HEK293 (cell line): Measurements from ENCODE around the gene ABHD5.

Experiments
- CTCF ChIA-PET: fragments of 350-600 bp; formaldehyde crosslinking; extraction: SDS; loops from one replicate; lab custom pipeline; 2021; ENCODE audit warnings: antibody characterized with exemption; lab: Yijun Ruan, JAX
- POLR2A ChIA-PET: fragments of 300-600 bp; formaldehyde crosslinking; extraction: SDS; loops from one replicate; lab custom pipeline; 2020; ENCODE audit warnings: antibody characterized with exemption, inconsistent platforms; lab: Yijun Ruan, JAX
- H3K27ac ChIP-seq: fragments of 200-500 bp; sonication (Bioruptor generic); 2 replicates; pipeline ENCODE4 v1.5.1; 2014; ENCODE audit warnings: low read depth, low read length, control low read depth, inconsistent platforms; ENCODE audit errors: extremely low read depth
- H3K36me3 ChIP-seq, 2 experiments: fragments of 200-500 bp in 1 of 2; sonication (Bioruptor generic) in 1 of 2; 1 replicate in 1 of 2; 2 replicates in 1 of 2; pipeline ENCODE4 v1.5.1; 2014 to 2017; ENCODE audit warnings: inconsistent platforms in 2 of 2, low read length in 2 of 2; ENCODE audit not compliant: control insufficient read depth in 2 of 2, insufficient read depth in 1 of 2
- H3K4me1 ChIP-seq: fragments of 200-500 bp; sonication (Bioruptor generic); 2 replicates; pipeline ENCODE4 v1.5.1; 2014; ENCODE audit warnings: mild to moderate bottlenecking, low read length, inconsistent platforms; ENCODE audit not compliant: control insufficient read depth, insufficient read depth
- H3K4me3 ChIP-seq: 2 replicates; pipeline ENCODE4 v1.5.1; 2011; ENCODE audit warnings: low read depth, mild to moderate bottlenecking, control low read depth, low read length, moderate library complexity
- H3K9me3 ChIP-seq: fragments of 200-500 bp; sonication (Bioruptor generic); 2 replicates; pipeline ENCODE4 v1.5.1; 2014; ENCODE audit warnings: low read depth, low read length, inconsistent platforms; ENCODE audit not compliant: control insufficient read depth, insufficient read depth
- PBX3 ChIP-seq: sonication (generic); formaldehyde crosslinking; IDR thresholded peaks from 2 replicates; pipeline ENCODE4 v1.8.1; 2022; ENCODE audit warnings: mild to moderate bottlenecking, moderate library complexity, missing genetic modification reagents
- PRDM1 ChIP-seq: fragments of 450-650 bp; formaldehyde crosslinking; IDR thresholded peaks from 2 replicates; pipeline ENCODE4; 2016; ENCODE audit warnings: missing biosample characterization, missing genetic modification characterization
- RBAK ChIP-seq: fragments of 450-650 bp; formaldehyde crosslinking; IDR thresholded peaks from 2 replicates; pipeline ENCODE4 v1.5.1; 2016; ENCODE audit warnings: missing biosample characterization, missing genetic modification characterization
- TCF7L2 ChIP-seq: IDR thresholded peaks from 2 replicates; pipeline ENCODE4 v1.6.1; 2011; ENCODE audit warnings: low read depth, mild to moderate bottlenecking, inconsistent platforms, low read length, moderate library complexity, borderline replicate concordance
- TSHZ1 ChIP-seq: fragments of 450-650 bp; formaldehyde crosslinking; IDR thresholded peaks from 2 replicates; pipeline ENCODE4 v1.5.1; 2016; ENCODE audit warnings: missing biosample characterization, missing genetic modification characterization, borderline replicate concordance
- ZBTB17 ChIP-seq: fragments of 450-650 bp; formaldehyde crosslinking; IDR thresholded peaks from 2 replicates; pipeline ENCODE4 v1.5.1; 2016; ENCODE audit warnings: missing biosample characterization, missing genetic modification characterization
- ZNF114 ChIP-seq: fragments of 450-650 bp; formaldehyde crosslinking; IDR thresholded peaks from 2 replicates; pipeline ENCODE4 v1.5.0; 2017; ENCODE audit warnings: missing biosample characterization, missing genetic modification characterization
- ZNF140 ChIP-seq: fragments of 450-650 bp; formaldehyde crosslinking; IDR thresholded peaks from 2 replicates; pipeline ENCODE4 v1.5.1; 2016; ENCODE audit warnings: missing biosample characterization, missing genetic modification characterization
- ZNF148 ChIP-seq: fragments of 450-650 bp; formaldehyde crosslinking; IDR thresholded peaks from 2 replicates; pipeline ENCODE4 v1.5.0; 2017; ENCODE audit warnings: missing biosample characterization, missing genetic modification characterization, borderline replicate concordance
- ZNF19 ChIP-seq: fragments of 450-650 bp; formaldehyde crosslinking; IDR thresholded peaks from 2 replicates; pipeline ENCODE4; 2016; ENCODE audit warnings: missing biosample characterization, missing genetic modification characterization, low read depth
- ZNF202 ChIP-seq: fragments of 450-650 bp; formaldehyde crosslinking; IDR thresholded peaks from 2 replicates; pipeline ENCODE4 v1.5.1; 2016; ENCODE audit warnings: missing biosample characterization, missing genetic modification characterization, borderline replicate concordance
- ZNF280D ChIP-seq: fragments of 450-650 bp; formaldehyde crosslinking; IDR thresholded peaks from 2 replicates; pipeline ENCODE4 v1.5.1; 2016; ENCODE audit warnings: missing biosample characterization, missing genetic modification characterization
- ZNF341 ChIP-seq: fragments of 450-650 bp; formaldehyde crosslinking; IDR thresholded peaks from 2 replicates; pipeline ENCODE4; 2016; ENCODE audit warnings: low read depth, missing biosample characterization, missing genetic modification characterization
- ZNF404 ChIP-seq: fragments of 450-650 bp; formaldehyde crosslinking; IDR thresholded peaks from 2 replicates; pipeline ENCODE4 v1.5.1; 2017; ENCODE audit warnings: missing biosample characterization, missing genetic modification characterization
- ZNF561 ChIP-seq: fragments of 450-650 bp; IDR thresholded peaks from 2 replicates; pipeline ENCODE4 v1.5.1; 2018; ENCODE audit warnings: missing biosample characterization, missing genetic modification characterization, borderline replicate concordance
- ZNF624 ChIP-seq: fragments of 450-650 bp; formaldehyde crosslinking; IDR thresholded peaks from 2 replicates; pipeline ENCODE4 v1.5.1; 2017; ENCODE audit warnings: missing biosample characterization, missing genetic modification characterization
- ZNF658 ChIP-seq: fragments of 450-650 bp; formaldehyde crosslinking; IDR thresholded peaks from 2 replicates; pipeline ENCODE4; 2016; ENCODE audit warnings: missing biosample characterization, missing genetic modification characterization
- ZNF692 ChIP-seq: fragments of 450-650 bp; formaldehyde crosslinking; IDR thresholded peaks from 2 replicates; pipeline ENCODE4 v1.5.1; 2016; ENCODE audit warnings: missing biosample characterization, missing genetic modification characterization
- ZNF76 ChIP-seq: fragments of 450-650 bp; formaldehyde crosslinking; IDR thresholded peaks from 2 replicates; pipeline ENCODE4; 2016; ENCODE audit warnings: low read depth, missing biosample characterization, missing genetic modification characterization, borderline replicate concordance
- ZNF776 ChIP-seq: fragments of 450-650 bp; formaldehyde crosslinking; IDR thresholded peaks from 2 replicates; pipeline ENCODE4 v1.5.0; 2017; ENCODE audit warnings: missing biosample characterization, missing genetic modification characterization, borderline replicate concordance
- ZNF830 ChIP-seq: fragments of 450-650 bp; IDR thresholded peaks from 2 replicates; pipeline ENCODE4 v1.5.0; 2018; ENCODE audit warnings: missing biosample characterization, missing genetic modification characterization, low read depth, mild to moderate bottlenecking, moderate library complexity
- ZNF837 ChIP-seq: fragments of 450-650 bp; formaldehyde crosslinking; IDR thresholded peaks from 2 replicates; pipeline ENCODE4 v1.5.1; 2016; ENCODE audit warnings: missing biosample characterization, missing genetic modification characterization

ABHD5 gene

GRCh38 chr3:43747641-43748040 lies 56.9 kb downstream of the ABHD5 start (continued):
- no peak for TF ChIP-seq ZNF341 (tag by site-specific recombination)
- TF ChIP-seq RBAK (tag by site-specific recombination) = no peak
- TF ChIP-seq ZNF692 (tag by site-specific recombination) = no peak
- TF ChIP-seq ZNF76 (tag by site-specific recombination) = no peak
- no peak for TF ChIP-seq ZNF202
- TF ChIP-seq, all 188 proteins: peak for 0

- H3K36me3 ChIP-seq = no peaks in the 10 kb centered on the region
- H3K27ac ChIP-seq = no peak overlapping the region
- CTCF ChIA-PET = interaction anchor here (0.6 kb wide), 1 partner anchor 450 kb away, joined by 3 read pairs; no protein-coding TSS in a partner anchor
- no peaks in the 10 kb centered on the region for H3K9me3 ChIP-seq
- no peaks in the 10 kb centered on the region for H3K4me1 ChIP-seq
- no peak overlapping the region for H3K4me3 ChIP-seq
- TF ChIP-seq ZBTB17 (no peak), ZNF561 (no peak)
- TF ChIP-seq, all 188 proteins: peak for 0
- POLR2A ChIA-PET = no interaction called here
These were observed 57.4 kb downstream of the ABHD5 start for GRCh38 chr3:43748179-43748578.

GRCh38 chr3:43748645-43749044 lies 57.9 kb downstream of the ABHD5 start:
- POLR2A ChIA-PET = no interaction called here

More at GRCh38 chr3:43748645-43749044, 57.9 kb downstream of the ABHD5 start:
- Histone ChIP-seq H3K4me3 (no peak overlapping the region), H3K36me3 (no peaks in the 10 kb centered on the region), H3K4me1 (no peaks in the 10 kb centered on the region), H3K27ac (no peak overlapping the region), H3K9me3 (no peaks in the 10 kb centered on the region)
- TF ChIP-seq ZNF148 (tag by site-specific recombination) (no peak), ZNF837 (tag by site-specific recombination) (no peak), ZNF658 (tag by site-specific recombination) (no peak), ZNF19 (tag by site-specific recombination) (no peak), PRDM1 (tag by site-specific recombination) (no peak), TSHZ1 (tag by site-specific recombination) (no peak), ZNF830 (tag by site-specific recombination) (no peak), ZNF776 (tag by site-specific recombination) (no peak), TCF7L2 (no peak), ZNF140 (tag by site-specific recombination) (no peak), ZNF114 (no peak), ZNF280D (no peak), PBX3 (no peak), ZNF624 (tag by site-specific recombination) (no peak), ZNF404 (no peak)
- CTCF ChIA-PET = no interaction called here
